ENCODE measurements around the gene RTP2. TPM values are rescaled to one million over a fixed set of nuclear protein-coding genes. Genes with fewer than 3 reads are reported as not detected.
"Not testable (repeated sequence)": the region's sequence is repeated elsewhere in the genome, so short reads cannot be mapped to it uniquely, and the experiment has no call there.

RTP2 gene
- total RNA-seq, 1 donor from 2014 or later = not detected

DNA sequence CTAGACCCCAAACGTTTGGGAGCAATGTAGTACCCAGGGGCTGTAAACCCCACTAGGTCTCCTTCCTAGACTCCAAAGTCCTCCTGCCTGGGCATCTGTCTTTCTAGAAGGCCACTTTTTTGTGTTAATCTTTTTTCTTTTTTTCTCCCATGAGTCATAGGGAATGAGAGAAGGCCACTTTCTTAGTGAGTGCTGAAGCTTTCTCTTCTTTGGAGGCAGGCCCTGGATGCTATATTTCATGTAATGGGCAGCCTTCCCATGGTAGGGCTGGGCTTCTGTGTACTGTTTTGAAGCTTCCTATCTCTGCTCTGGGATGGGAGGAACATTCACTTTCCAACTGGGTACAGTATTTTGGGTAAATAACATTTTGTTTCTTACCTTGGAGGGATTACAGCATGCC, 15.2 kb upstream of the RTP2 start:
- DNase-seq (ENCODE audit: extremely low read depth, low read depth, low spot score) = no peak

DNA sequence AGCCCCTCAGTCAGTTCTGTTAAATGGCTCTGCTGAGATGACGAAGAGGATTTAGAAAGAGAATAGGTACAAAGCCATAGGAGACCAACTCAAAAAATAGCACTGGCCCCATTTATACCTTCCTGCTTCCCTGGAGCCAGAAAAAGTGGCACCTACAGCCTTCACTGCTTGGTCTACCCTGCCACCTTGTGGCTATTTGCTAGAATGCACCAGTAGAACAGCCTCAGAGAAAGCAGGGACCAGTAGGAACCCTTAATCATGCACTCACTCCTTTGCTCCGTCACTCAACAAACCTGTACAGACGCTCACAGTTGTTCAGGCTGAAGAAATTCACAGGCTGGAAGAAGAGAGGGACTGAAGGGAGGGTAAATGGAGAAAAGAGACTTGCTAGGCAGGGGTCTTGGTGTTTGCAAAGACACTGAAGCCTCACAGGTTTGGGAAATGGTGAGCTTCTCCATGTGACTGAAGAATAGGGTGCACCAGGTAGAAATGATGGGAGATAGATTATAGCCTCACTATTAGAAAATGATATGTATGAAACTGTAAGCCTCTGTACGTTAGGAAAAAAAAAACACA, 12.1 kb upstream of the RTP2 start:
- DNase-seq (ENCODE audit: extremely low read depth, low read depth, low spot score) = no peak

DNA sequence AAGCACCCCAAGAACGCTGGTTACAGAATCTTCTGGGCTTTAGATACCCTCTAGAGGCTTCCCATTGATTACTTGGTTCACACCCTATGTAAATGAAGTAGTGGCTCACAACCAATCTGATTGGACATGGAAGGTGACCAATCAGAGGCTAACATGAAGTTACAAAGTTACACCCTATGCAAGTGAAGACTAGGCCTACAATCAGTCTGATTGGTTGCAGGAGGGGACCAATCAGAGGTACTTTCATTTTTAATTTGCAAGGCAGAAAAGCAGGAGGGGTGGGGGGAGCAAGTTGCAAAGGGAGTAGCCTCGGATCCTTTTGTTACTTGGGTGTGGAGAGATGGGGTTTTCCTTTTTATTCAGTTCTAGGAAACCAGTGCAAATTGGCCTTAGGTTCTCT, 11.1 kb upstream of the RTP2 start:
- DNase-seq (ENCODE audit: extremely low read depth, low read depth, low spot score) = no peak

DNA sequence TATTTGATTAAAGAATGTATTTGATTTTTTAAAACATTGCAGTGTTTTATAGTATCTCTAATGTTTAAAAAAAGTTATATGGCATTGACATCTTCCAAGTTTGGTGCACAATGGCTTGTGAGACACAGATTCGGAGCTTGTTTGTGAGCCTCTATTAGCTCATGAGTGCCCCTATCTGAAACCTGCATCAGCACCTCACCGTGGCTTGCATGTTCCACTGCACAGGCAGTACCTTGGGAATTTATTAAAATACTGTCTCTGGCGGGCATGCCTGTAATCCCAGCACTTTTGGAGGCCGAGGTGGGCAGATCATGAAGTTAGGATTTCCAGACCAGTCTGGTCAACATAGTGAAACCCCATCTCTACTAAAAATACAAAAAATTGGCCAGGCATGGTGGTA, 6.8 kb upstream of the RTP2 start:
- DNase-seq (ENCODE audit: extremely low read depth, low read depth, low spot score) = no peak

DNA sequence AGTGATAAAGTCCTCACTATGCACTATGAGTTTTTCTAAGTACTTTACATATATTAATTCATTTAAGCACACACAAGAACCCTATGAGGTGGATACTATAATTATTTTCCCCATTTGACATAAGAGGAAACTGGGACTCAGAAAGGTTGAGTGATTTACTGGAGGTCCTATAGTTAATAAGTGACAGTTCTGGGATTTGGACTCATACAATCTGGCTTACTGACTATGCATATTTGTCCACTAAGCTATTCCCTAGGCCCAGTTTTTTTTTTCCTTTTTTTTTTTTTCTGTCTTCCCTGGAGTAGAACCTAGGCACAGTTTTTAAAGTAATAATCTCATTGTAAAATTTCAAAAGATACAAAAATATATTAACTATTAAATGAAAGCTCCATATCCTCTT, 6.3 kb upstream of the RTP2 start:
- DNase-seq (ENCODE audit: extremely low read depth, low read depth, low spot score) = no peak

DNA sequence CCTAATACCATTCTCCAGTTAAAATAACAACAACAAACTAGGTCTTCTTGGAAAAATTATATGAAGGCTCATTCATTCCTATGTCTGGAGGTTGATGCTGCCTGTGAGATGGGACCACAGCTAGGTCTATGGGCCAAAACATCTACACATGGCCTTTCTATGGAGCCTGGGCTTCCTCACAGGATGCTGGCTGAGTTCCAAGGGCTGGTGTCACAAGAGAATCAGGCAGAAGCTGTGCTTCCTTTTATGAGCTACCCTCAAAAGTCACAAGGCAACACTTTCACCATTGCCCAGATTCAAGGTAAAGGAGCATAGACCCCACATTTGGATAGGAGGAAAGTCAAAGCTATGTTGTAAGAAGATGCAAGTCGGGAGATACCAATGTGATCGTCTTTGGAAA, 4.6 kb upstream of the RTP2 start:
- DNase-seq (ENCODE audit: extremely low read depth, low read depth, low spot score) = no peak

DNA sequence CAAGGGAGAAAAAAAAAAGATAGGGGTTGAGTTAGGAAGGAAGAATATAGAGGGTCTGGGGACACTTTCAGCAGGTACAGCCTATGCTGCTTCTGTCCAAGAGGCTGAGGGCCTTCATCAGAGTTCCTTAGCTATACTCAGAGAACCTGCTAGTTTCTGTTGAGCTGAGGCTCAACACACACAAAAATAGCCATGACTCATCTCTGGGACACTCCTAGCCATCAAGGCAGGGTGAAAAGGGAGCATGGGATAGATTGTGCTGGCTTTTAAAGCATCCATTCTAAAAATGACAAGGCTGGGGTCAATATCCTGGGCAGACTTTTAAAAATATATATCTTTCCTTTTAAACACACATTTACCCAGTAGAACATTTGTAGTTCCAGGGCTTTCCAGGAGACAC, 2.8 kb upstream of the RTP2 start:
- no peak for DNase-seq (ENCODE audit: extremely low read depth, low read depth, low spot score)

DNA sequence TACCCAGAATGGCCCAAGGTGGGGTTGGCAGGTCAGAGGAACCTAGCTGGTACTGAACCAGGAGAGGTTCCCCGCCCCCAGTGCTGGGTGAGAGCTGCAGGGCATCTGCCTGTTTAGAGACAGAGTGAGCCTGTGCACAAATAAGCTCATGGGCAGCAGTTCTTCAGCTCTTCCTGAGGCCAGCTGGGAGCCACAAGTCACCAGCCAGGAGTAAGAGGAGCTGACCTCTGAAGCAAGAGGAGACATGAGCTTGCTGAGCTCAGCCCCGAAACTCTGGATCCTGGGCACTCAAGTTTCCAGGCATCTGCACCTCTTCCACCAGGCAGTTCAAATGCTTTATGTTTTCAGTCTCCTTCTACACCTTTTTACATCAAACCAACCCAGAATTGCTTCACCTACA, 2.1 kb downstream of the RTP2 start:
- no peak for DNase-seq (ENCODE audit: extremely low read depth, low read depth, low spot score)

DNA sequence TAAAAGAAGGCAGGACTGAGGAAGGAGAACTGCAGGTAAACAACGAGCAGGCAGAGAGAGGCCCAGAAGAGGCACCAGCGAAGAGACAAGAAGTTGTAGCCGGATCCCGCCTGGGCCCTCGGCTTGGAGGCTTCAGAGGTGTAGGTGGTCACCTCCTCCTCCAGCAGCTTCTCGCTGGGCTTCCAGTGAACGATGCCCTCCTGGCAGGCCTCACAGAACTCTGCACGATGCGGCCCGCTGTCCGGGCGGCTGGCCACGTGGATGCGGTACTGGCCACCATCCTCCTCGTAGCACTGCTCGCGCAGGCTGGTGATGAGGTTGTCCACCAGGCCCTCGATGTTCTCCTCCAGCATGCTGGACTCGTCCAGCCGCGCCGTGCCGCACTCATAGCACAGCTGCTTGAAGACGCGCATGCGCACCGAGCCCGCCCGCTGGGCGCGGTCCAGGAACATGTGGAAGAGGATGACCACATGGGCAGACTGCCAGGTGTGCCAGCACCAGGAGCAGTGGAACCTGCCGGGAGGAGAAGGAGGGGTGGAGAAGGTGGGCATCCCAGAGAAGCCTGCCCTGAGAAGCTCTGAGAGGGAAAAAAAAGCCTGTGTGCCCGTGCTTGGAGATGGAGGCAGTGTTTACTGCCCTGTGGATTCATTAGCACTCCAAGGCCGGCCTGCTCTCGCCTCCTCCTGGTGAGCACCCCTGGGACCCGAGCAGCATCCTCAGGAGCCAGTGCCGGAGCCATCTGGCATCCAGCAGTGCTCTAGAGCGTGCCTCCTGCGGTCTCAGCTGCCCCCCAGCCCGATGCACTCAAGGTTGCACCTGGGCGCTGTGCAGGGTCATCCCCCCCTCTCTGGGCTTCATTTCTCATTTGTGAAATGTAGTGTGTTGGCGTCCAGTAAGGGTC, 3.6 kb downstream of the RTP2 start:
- no peak for DNase-seq (ENCODE audit: extremely low read depth, low read depth, low spot score)

DNA sequence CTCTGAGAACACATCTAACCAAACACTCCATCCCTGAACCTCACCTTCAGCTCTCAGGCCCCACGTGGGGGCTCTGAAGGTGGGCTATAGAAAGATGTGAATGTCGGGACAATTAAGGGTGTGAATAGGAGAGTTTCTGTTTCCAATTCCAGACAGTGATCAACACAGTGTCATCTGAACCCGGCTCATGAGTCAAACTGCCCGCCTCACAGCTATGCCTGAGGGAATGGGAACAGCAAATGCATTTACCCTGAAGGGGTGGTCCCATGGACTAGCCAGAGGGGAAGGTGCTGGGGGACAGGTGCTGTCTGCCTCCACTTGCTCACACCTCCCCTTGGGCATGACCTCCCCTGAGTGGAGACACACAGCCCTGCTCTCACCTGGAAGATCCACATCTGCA, 6.3 kb downstream of the RTP2 start:
- DNase-seq (ENCODE audit: extremely low read depth, low read depth, low spot score) = no peak

DNA sequence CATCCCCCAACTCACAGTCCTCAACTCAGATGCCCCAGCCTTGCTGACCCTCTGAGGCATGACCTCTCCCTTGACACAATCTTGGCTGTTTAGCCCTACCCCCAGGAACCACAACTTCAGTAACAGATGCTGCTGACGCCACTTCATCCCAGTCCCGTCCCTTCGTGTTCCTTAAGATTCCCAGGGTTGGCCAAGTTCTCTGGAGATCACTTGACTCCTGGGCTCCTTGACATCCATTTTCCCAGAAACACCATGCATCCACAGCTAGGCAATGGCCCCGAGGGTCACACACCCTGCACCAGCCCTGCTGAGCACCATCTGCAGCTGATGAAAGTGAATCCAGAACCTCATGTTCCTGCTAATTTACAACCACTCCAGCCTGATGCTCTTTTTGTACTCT, 6.9 kb downstream of the RTP2 start:
- DNase-seq (ENCODE audit: extremely low read depth, low read depth, low spot score) = no peak

DNA sequence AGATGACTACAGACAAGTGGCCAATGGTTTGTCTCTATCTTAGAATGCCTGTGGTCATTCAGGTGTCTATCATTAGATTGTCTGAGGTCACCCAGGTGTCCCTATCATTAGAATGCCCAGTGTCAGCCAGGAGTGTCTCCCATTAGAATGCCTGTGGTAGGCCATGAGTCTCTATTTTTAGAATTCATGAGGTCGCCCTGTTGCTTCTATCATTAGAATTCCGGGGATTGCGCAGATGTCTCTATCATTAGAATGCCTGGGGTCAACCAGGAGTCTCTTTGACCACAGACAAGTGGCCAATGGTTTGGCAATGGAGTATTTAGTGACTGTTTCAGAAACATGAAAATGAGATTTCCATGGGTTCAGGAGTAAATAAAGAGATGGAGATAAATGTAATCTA, 7.6 kb downstream of the RTP2 start:
- DNase-seq (ENCODE audit: extremely low read depth, low read depth, low spot score) = no peak

DNA sequence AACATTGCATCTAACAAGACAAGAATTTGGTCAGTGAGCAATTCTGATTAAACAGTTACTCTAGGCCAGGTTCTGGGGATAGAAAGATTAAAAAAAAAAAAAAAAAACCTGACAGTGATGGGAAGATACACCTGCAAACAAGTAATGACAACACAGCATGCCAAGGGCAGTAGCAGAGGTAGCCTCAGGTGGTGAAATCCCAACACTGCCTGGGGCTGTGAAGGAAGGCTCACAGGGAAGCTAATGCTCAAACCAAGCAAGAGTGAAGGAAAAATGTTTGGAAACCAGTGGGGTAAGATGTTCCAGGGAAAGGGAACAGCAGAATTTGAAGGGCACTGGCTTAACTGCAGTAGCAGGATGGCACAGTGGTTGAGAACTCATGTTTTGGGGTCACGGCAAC, 8.9 kb downstream of the RTP2 start:
- DNase-seq (ENCODE audit: extremely low read depth, low read depth, low spot score) = no peak

DNA sequence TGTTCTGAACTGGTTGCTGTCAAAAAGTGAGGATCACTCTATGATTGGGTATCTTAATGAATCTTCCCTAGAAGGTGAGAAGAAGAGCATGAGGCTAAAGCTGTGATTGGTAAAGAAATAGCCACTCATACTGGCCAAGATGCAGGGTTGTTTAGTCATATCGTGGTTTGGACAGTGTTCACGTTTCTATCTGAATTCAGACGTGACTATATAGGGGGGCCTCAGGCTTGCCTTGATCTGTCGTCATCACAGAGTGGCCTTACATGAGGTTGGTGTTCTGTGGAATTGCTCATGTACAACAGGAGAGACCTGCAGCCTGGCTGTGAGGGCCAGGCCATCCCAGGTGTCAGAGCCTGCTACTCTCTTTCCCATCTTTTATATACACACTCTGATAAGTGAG, 12.4 kb downstream of the RTP2 start:
- DNase-seq (ENCODE audit: extremely low read depth, low read depth, low spot score) = no peak

DNA sequence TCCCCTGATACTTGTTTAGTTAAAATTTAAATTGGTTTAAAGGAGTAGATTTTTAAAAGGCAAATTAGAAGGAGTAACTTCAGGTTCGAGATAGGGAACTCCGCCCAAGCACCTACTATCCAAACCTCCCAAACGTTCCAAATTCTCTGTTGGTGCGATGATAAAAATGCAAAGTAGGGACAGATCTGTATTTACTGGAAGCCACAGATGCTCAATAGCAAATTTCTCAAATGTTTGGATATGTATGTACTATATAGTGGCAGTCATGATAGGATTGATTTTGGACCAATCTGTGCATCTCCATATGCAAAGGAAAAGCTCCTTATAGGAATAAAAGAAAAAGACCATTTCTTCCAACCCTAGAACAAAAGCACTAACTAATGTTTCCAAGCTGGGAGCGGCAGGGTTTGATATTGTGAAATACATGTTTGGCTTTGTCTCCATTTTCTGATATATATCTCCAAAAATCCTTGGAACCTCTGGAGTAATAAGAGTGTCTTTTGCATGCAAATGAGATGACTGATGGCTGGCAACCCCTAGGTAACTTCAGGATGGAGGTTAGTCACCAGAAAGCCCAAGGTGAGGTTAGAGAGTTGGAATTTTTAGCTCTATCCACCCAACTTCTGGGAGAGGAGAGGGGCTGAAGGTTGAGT, 15.6 kb downstream of the RTP2 start:
- DNase-seq (ENCODE audit: extremely low read depth, low read depth, low spot score) = no peak

DNA sequence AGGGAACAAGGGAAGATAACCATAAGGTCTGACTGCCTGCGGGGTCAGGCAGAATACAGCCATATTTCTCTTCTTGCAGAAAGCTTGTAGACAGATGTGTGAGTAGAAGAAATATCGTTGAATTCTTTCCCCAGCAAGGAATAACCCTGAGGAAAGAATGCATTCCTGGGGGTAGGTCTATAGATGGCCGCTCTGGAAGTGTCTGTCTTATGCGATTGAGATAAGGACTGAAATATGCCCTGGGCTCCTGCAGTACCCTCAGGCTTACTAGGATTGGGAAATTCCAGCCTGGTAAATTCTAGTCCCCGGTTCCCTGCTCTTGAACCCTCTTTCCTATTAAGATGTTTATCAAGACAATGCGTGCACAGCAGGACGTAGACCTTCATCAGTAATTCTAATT, 16.4 kb downstream of the RTP2 start:
- DNase-seq (ENCODE audit: extremely low read depth, low read depth, low spot score) = no peak

DNA sequence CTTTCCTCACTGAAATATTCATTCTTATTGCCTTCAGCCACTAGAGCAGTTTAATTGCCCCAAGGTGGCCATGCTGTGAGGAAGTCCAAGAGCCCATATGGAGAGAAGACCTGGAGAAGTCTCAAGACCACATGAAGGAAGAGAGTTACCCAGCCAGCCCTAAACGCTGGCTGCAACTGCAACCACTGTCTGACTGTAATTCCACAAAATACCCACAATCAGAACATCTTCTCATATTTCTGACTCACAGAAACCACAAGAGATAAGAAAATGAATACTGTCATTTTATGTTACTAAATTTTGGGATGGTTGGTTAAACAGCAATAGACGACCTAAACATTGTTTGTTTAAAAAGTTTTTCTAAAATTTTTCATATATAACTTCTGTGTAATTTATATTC, 17.5 kb downstream of the RTP2 start:
- DNase-seq (ENCODE audit: extremely low read depth, low read depth, low spot score) = no peak

DNA sequence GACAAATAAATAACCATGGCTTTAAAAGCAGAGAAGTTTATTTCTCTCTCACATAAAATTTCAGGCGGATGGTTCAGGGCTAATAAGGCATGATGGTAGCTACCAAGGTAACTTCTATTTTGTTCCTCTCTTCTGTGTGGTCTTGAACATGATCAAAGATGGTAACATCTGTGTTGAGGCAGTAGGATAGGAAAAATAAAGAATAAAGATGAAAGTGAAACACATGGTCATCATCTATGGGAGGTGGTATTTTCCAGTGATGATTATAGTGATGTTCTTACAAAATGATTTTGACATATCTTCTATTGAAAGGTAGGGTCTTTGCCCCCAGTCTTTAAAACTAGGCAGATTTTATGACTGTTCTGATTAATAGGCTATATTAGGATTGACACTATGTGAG, 17.9 kb downstream of the RTP2 start:
- DNase-seq (ENCODE audit: extremely low read depth, low read depth, low spot score) = no peak

DNA sequence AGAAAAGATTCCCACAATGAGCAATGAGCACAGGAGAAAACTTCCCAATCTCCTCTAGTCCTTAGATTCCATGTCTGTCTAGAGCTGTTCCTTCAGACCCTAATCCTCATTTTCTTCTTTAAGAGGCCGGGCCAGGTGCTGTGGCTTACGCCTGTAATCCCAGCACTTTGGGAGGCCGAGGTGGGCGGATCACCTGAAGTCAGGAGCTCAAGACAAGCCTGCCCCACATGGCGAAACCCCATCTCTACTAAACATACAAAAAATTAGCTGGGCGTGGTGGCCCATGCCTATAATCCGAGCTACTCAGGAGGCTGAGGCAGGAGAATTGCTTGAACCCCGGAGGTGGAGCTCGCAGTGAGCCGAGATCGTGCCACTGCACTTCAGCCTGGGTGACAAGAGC, 20.6 kb downstream of the RTP2 start:
- not testable (repeated sequence) for DNase-seq (ENCODE audit: extremely low read depth, low read depth, low spot score)

DNA sequence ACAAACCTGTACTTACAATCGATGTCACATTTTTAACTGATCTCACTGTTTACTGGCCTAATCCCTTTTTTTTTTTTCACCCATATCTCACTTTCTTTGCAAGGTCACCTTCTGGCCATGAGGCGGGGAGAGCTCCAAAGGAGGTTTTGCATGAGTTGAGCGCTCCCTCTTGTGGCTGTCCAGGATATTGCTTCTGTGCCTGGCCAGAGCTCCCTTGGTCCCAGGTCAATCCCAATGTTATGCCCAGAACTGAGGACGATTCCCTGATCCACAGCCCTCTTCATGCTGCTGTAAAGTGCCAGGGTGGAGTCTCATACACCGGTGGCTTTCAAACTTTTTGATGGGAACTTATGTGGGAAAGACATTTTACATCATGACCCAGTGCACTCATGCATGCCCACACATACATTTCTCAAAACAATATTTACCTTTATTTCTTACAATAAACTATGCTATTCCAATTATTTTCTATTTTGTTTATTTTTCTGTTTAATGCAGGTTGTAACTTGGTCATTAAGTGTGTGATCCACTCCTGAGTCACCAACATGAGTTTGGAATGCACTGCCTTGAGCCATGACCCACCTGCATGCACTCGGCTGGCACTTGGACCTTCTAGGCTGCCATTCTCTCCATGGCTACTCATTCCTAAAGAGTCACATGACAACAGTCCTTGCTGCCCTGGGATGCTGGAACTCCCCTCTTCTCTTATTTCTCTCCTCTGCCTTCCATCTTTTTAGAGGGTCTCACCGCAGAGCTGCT, 22.5 kb downstream of the RTP2 start:
- peak; percentile 37 for DNase-seq (ENCODE audit: extremely low read depth, low read depth, low spot score)

DNA sequence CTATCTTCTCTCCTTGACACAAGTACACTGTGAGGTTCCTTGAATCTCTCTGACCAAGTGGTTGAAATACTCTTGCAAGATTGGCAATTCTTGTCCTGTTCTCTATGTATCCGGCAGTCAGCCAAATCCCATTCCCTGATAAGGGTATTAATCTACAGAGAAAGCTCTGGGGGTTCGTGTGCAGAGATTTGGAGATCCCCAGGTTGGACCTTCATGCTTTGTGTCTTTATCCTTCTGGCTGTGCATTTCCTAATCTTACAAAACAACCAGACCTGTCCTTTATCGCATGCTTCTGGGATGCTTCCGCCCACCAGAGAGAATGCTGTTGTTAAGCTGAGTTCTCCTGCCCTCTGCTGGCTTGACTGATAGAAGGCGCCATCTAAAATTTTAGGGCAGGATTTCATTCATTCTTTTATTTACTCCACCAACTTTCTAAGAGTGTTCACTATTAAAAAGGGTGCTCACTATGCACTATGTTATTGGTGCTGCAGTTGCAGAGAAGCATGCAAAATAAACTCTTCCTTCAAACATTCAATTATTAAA, 23.6 kb downstream of the RTP2 start:
- peak; percentile 27 for DNase-seq (ENCODE audit: extremely low read depth, low read depth, low spot score)

Measured in glomerular endothelial cell (primary cell).